ENCODE data around the gene GALNT15. TPM values are rescaled to one million over a fixed set of nuclear protein-coding genes. Genes with fewer than 3 reads are reported as not detected.

GALNT15 gene
- total and polyA plus RNA-seq, 12 donors, result 2.9 to 22.8 (median 12.8) TPM

DNA sequence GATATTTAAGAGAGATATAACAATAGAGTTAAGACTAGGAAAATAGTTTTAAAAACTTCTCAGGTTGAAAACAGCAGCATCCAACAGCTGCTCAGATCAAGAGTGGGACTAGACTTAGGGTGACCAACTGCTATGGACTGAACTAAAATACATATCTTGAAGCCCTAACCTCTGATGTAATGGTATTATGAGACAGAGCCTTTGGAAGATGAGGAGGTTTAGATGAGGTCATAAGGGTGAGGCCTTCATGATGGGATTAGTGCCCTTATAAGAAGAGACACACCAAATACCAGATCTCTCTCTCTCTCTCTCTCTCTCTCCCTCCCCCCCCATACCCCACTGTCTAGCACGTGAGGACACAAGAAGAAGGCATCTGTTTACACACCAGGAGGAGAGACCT lies 37.4 kb upstream of the GALNT15 start:
- Histone ChIP-seq H3K36me3 (replicated peaks in 1 of 2) (no peaks in the 10 kb centered on the region), H3K27ac (no peak overlapping the region), H3K27me3 (no peaks in the 10 kb centered on the region), H3K9me3 (replicated peaks in 1 of 3) (no peaks in the 10 kb centered on the region), H3K4me1 (replicated peaks in 1 of 2) (no peaks in the 10 kb centered on the region), H3K4me3 (no peak overlapping the region)
- TF ChIP-seq POLR2A (IDR thresholded peaks at IDR 0.05), result no peak
- TF ChIP-seq, protein P1, sequence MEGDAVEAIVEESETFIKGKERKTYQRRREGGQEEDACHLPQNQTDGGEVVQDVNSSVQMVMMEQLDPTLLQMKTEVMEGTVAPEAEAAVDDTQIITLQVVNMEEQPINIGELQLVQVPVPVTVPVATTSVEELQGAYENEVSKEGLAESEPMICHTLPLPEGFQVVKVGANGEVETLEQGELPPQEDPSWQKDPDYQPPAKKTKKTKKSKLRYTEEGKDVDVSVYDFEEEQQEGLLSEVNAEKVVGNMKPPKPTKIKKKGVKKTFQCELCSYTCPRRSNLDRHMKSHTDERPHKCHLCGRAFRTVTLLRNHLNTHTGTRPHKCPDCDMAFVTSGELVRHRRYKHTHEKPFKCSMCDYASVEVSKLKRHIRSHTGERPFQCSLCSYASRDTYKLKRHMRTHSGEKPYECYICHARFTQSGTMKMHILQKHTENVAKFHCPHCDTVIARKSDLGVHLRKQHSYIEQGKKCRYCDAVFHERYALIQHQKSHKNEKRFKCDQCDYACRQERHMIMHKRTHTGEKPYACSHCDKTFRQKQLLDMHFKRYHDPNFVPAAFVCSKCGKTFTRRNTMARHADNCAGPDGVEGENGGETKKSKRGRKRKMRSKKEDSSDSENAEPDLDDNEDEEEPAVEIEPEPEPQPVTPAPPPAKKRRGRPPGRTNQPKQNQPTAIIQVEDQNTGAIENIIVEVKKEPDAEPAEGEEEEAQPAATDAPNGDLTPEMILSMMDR (IDR thresholded peaks at IDR 0.05), result no peak
- intact Hi-C loops (cut with DNase I), result no loop called here
- DNase-seq, result no peak
- WGBS, 4 donors, result 70 to 93% (median 82%) methylated on average over 1 of the region's 1 CpG

DNA sequence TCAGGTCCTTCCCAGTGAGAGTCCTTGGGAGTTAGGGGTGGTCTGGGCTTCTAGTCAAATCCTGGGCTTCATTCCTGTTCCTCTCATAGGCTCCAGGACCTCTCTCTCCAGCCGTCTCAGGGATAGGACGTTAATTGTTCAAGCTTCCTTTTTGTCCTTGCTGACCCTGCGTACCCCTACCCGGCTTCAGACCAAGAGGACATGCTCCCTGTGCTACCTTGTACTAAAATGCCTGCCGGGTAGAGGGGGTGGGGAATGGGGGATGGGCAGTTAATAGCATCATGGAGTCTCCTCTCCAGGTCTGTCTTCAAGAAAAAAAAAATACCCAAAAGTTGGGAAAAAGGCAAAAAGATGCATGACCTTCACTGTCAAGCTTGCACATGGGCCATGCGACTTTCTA lies 36.5 kb upstream of the GALNT15 start:
- no peaks in the 10 kb centered on the region for H3K9me3 ChIP-seq (replicated peaks in 1 of 3)
- H3K36me3 ChIP-seq (replicated peaks in 1 of 2), result no peaks in the 10 kb centered on the region
- DNase-seq, result no peak
- WGBS, 4 donors, result 88 to 93% (median 89%) methylated on average over 6 of the region's 6 CpGs
- H3K4me1 ChIP-seq (replicated peaks in 1 of 2), result no peaks in the 10 kb centered on the region
- H3K27ac ChIP-seq, result no peak overlapping the region
- no peak overlapping the region for H3K4me3 ChIP-seq
- H3K27me3 ChIP-seq, result no peaks in the 10 kb centered on the region
- TF ChIP-seq POLR2A (IDR thresholded peaks at IDR 0.05), result no peak
- TF ChIP-seq, protein P1 (IDR thresholded peaks at IDR 0.05), result no peak
- intact Hi-C loops (cut with DNase I), result no loop called here

DNA sequence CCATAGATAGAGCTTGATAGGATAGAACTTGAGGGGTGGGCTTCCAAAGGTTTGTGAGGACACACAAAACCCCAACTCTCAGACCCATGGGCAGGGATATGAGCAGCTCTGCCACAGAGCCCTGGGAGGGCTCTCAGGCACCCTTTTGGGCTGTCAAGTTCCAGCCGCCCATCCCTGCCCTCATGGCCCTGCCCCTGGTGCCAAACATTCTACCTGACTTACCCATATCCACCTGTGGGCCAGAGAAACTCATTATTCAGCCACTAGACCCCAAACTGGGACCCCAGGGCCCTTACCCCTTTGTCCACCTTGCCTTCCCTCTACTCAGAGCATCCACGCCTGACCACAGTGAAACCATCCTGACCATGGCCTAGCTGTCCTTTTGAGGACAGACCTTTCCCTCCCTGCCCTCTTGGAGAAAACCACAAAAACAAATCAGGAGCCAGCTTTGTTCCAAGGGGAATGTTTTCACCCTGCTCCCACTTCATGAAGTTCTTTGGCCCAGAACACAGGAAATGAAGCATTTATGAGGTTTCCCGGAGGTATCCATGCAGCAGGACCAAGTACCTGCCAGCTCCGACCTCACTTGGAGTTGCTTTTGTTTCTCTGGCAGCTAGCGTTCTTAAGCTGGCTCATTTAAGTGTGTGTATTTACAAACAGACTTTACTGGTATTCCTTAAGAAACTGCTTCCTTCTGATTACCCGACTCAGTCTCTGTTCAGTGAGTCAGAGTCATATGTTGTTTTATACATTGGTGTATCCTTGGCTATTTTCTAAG lies 34.2 kb upstream of the GALNT15 start:
- 75 to 83% (median 80%) methylated on average over 6 of the region's 6 CpGs for WGBS, 4 donors
- TF ChIP-seq POLR2A (IDR thresholded peaks at IDR 0.05), result no peak
- TF ChIP-seq, protein P1 (IDR thresholded peaks at IDR 0.05), result no peak
- Histone ChIP-seq H3K36me3 (replicated peaks in 1 of 2) (no peaks in the 10 kb centered on the region), H3K27me3 (no peaks in the 10 kb centered on the region), H3K4me1 (replicated peaks in 1 of 2) (no peaks in the 10 kb centered on the region), H3K9me3 (replicated peaks in 1 of 3) (no peaks in the 10 kb centered on the region), H3K27ac (peak overlapping the region in 2 of 5 donors; percentile 22 to 64), H3K4me3 (no peak overlapping the region)
- intact Hi-C loops (cut with DNase I), result no loop called here
- DNase-seq, result no peak

DNA sequence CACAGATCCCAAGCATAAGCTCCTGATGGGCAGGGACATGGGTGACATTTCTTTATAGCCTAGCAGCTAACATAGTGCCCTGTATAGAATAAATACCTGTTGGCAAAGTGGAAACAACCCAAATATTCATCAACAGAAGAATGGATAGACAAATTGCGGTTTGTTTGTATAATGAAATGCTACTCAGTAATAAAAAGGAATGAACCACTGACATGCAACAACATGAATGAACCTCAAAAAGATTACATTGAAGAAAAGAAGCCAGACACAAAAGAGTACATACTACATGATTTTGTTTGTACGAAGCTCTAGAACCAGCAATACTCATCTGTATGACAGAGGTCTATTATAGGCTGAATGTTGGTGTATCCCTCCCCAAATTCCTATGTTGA lies 33.6 kb upstream of the GALNT15 start:
- no peaks in the 10 kb centered on the region for H3K9me3 ChIP-seq (replicated peaks in 1 of 3)
- 90 to 96% (median 92%) methylated on average over 2 of the region's 2 CpGs for WGBS, 4 donors
- no peak overlapping the region for H3K4me3 ChIP-seq
- no peaks in the 10 kb centered on the region for H3K4me1 ChIP-seq (replicated peaks in 1 of 2)
- no peaks in the 10 kb centered on the region for H3K36me3 ChIP-seq (replicated peaks in 1 of 2)
- H3K27me3 ChIP-seq, result no peaks in the 10 kb centered on the region
- no peak for DNase-seq
- intact Hi-C loops (cut with DNase I), result no loop called here
- peak overlapping the region in 2 of 5 donors; percentile 22 to 64 for H3K27ac ChIP-seq
- TF ChIP-seq, protein P1 (IDR thresholded peaks at IDR 0.05), result no peak
- TF ChIP-seq POLR2A (IDR thresholded peaks at IDR 0.05), result no peak
